Measurements from ENCODE around the gene GPR158.

DNA sequence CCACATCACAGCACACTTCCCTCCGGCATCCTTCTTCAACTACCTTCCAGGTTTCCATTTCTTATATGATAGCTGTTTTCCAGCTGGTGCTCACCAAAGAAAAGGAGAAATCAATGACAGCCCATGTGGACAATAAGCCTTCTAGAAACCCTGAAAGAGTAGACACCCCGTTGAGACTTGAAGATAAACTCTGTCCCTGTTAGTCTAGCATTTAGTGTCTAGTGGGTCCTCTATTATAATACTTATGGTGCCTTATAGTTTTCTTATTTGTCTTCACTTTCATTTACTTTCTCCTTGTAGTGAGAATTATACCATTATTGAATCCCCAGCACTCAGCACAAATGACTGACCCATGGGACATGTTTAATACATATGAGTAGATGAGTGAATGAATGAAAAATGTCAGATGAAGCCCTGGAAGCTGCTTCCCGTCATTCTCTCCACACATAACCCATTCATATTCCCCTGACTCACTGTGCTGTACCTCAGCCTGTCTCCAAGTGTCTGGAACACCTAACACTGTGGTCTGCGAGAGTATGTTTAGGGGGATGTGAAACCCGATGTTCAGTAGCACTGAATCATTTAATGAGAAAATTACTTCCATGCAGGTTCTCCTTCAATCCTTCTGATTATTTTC, 377.6 kb downstream of the GPR158 start:
- TF ChIP-seq YY1 (IDR thresholded peaks at IDR 0.05) (no peak), JUND (IDR thresholded peaks at IDR 0.05) (no peak)
- TF ChIP-seq, protein P1, sequence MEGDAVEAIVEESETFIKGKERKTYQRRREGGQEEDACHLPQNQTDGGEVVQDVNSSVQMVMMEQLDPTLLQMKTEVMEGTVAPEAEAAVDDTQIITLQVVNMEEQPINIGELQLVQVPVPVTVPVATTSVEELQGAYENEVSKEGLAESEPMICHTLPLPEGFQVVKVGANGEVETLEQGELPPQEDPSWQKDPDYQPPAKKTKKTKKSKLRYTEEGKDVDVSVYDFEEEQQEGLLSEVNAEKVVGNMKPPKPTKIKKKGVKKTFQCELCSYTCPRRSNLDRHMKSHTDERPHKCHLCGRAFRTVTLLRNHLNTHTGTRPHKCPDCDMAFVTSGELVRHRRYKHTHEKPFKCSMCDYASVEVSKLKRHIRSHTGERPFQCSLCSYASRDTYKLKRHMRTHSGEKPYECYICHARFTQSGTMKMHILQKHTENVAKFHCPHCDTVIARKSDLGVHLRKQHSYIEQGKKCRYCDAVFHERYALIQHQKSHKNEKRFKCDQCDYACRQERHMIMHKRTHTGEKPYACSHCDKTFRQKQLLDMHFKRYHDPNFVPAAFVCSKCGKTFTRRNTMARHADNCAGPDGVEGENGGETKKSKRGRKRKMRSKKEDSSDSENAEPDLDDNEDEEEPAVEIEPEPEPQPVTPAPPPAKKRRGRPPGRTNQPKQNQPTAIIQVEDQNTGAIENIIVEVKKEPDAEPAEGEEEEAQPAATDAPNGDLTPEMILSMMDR (IDR thresholded peaks at IDR 0.05; ENCODE audit: low read depth, low read length, missing input control): no peak
- TF ChIP-seq, protein P2, sequence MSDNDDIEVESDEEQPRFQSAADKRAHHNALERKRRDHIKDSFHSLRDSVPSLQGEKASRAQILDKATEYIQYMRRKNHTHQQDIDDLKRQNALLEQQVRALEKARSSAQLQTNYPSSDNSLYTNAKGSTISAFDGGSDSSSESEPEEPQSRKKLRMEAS (IDR thresholded peaks at IDR 0.05): no peak
